Natural killer cell treated with Interleukin-12 subunit alpha and Interleukin-12 subunit beta and Interleukin-15 and Interleukin-18, amount 100 ng/mL, for 72 hours (primary cell): ENCODE results near the gene ZMYND10. TPM values are rescaled to one million over a fixed set of nuclear protein-coding genes. Genes with fewer than 3 reads are reported as not detected.
A peak's percentile ranks its signal among the peaks of the same experiment; 100 is the strongest.

Experiments
- ATAC-seq, 2 donors: fragments of 150-1000 bp; cut with Tn5 transposase in 1 of 2; sonication (Bioruptor Pico), chemical (Tn5 transposase) in 1 of 2; 2 replicates each; pipeline ENCODE4 v1.10.0; 2021
- DNase-seq: peaks from one replicate; pipeline ENCODE4 v3.0.0; 2022; ENCODE audit warnings: low spot score
- H3K27ac Mint-ChIP-seq, 2 donors: 1 replicate in 1 of 2; 2 replicates in 1 of 2; pipeline ENCODE4 v1.8.0; 2022; ENCODE audit warnings: mixed read lengths in 2 of 2, mild to moderate bottlenecking in 1 of 2, moderate library complexity in 1 of 2
- H3K27me3 Mint-ChIP-seq, 2 donors: 1 replicate in 1 of 2; 2 replicates in 1 of 2; pipeline ENCODE4 v1.8.0; 2022; ENCODE audit warnings: mixed read lengths in 2 of 2
- H3K36me3 Mint-ChIP-seq: one replicate; pipeline ENCODE4 v1.8.0; 2022; ENCODE audit warnings: mixed read lengths
- H3K4me1 Mint-ChIP-seq, 2 donors: 1 replicate in 1 of 2; 2 replicates in 1 of 2; pipeline ENCODE4 v1.8.0; 2022; ENCODE audit warnings: low read depth in 2 of 2, mixed read lengths in 2 of 2, mild to moderate bottlenecking in 1 of 2
- H3K4me3 Mint-ChIP-seq: one replicate; pipeline ENCODE4 v1.8.0; 2022; ENCODE audit warnings: mixed read lengths
- H3K9me3 Mint-ChIP-seq: 2 replicates; pipeline ENCODE4 v1.8.0; 2022; ENCODE audit warnings: mixed read lengths
- total RNA-seq, 2 donors: library from RNA; stranded (reverse); gene quantifications; one replicate each; pipeline ENCODE4 v1.2.3, GENCODE V29; 2022

The ZMYND10 gene
- total RNA-seq, 2 donors from 2014 or later, result 0.95 to 1.4 TPM

DNA sequence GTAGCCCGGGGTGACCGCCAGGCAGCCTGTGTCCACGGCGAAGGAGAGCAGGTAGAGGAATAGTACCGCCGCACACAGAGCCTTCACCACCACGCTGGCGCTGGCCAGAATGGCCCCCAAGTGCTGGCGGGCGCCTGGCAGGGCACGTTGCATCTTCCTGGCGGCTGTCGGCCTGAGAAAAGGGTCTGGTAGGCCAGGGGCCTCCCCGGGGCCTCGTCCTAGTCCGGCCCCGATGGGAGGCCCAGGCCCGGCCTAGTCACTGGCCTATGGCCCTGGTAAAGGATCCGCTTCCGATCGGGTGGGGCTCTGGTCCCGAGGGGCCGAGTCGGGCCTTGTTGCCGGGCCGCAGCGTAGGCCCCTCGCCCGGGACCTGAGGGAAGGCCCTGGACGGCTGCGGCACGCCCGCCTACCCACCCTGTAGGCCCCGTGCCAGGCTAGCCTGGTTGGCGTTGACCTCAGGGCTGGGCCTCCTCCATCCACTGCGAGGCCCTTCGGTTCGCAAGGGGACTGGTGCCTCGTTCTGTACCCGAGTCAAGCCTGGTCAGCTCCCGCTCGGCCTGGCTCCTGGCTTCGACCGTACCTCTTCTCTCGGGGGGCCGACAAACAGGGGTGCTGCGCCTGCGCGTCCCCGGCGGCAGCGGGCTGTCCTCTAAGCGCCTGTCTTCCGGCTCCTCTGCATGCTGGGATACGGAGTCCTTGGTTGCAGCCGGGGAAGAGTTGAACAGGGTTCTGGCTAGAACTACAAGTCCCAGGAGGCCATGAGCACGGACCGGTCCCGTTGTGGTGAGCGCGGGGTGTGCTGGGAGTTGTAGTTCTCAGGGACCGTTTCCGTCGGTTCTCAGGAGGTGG, 13.6 kb upstream of the ZMYND10 start, which contains the start of gene TMEM115:
TMEM115 (minus strand) TSS at position 611 of the 849 bp plus-strand sequence; CDS start at position 153, 458 bp downstream.
- peak within 1 kb of the TSS; percentile 79 to 94 for H3K27ac Mint-ChIP-seq
- peak; percentile 100 for ATAC-seq
- peak within 1 kb of the TSS; percentile 97 for H3K4me3 Mint-ChIP-seq
- peak; percentile 97 for DNase-seq
- H3K27me3 Mint-ChIP-seq, result no peaks in the 10 kb centered on the region
- H3K36me3 Mint-ChIP-seq, result peaks cover 12% of the 10 kb centered on the region
- peaks cover 31 to 48% of the 10 kb centered on the region in 2 donors for H3K4me1 Mint-ChIP-seq
- H3K9me3 Mint-ChIP-seq, result no peaks in the 10 kb centered on the region

DNA sequence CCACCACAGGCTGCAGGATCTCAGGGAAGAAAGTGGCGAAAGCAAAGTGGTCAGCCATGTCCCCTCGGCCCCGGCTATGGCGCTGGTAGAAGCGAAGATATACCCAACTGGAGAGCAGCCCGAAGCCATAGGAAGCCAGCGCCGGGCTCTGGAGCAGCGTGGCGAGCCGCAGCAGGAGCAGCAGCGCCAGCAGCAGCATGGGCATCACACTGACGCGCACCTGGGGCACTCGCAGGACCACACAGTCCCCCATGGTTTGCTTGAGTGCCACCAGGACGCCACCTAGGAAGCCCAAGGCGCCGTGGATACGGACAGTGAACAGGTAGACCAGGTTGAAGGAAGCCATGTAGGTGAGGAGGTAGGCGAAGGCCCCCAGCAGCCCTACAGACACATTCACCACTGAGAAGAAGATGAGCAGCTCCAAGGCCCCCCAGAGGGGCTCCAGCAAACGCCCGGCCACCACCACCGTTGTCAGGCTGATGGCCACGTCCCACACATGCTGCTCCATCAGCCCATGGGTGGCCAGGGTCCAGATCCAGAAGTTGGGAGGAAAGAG, 12.9 kb upstream of the ZMYND10 start:
- DNase-seq (no peak), ATAC-seq (no peak)
- Mint-ChIP-seq H3K36me3 (peaks cover 14% of the 10 kb centered on the region), H3K27ac (peak overlapping the region; percentile 79 to 94), H3K4me1 (peaks cover 31 to 49% of the 10 kb centered on the region in 2 donors), H3K9me3 (no peaks in the 10 kb centered on the region), H3K4me3 (peak overlapping the region; percentile 97), H3K27me3 (no peaks in the 10 kb centered on the region)

DNA sequence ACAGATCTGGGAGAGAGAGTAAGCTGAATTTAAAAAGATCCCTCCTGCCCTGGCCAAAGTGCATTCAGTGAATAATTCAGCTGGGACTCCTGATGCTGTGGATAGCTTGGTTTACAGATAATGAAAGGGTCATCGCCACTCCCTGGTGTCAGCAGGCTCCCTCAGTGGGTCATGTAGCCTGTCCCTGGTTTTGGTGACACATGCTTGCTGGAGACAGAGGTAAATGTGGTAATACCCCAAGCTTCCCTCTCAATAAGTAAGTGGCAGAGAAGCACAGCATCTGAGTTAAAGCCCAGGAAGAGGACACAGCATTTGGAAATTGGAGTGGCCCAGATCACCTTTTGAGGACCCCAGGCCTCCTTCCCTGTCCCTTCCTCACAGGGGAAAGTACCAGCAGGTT, 11.9 kb upstream of the ZMYND10 start:
- Mint-ChIP-seq H3K4me3 (peak overlapping the region; percentile 97), H3K27me3 (no peaks in the 10 kb centered on the region), H3K9me3 (no peaks in the 10 kb centered on the region), H3K36me3 (peaks cover 14% of the 10 kb centered on the region), H3K4me1 (peaks cover 31 to 46% of the 10 kb centered on the region in 2 donors), H3K27ac (peak overlapping the region; percentile 79 to 94)
- ATAC-seq (no peak), DNase-seq (no peak)

DNA sequence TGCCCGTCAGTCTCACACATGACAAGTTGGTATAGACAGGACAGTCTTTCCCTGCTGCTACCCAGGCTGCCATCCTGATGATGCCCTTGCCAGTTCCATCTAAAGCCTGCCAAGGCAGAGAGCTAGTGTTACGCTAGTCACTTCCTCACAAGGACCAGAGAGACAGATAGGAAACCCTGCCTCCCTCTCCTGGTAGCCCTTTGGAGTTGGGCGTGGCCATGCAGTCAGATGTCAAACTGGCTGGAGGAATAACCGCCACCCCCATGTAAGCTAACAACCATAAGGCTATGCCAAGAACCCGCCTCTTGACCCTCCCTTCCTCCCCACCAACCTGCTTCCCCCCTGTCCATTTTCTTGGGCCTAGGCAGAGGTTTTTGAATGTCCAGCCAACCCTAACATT, 11.0 kb upstream of the ZMYND10 start:
- DNase-seq (no peak), ATAC-seq (no peak)
- H3K4me1 Mint-ChIP-seq, result peaks cover 31 to 48% of the 10 kb centered on the region in 2 donors
- peaks cover 14% of the 10 kb centered on the region for H3K36me3 Mint-ChIP-seq
- H3K4me3 Mint-ChIP-seq, result peak overlapping the region; percentile 97
- H3K9me3 Mint-ChIP-seq, result no peaks in the 10 kb centered on the region
- no peaks in the 10 kb centered on the region for H3K27me3 Mint-ChIP-seq
- peak overlapping the region in 1 of 2 donors; percentile 94 for H3K27ac Mint-ChIP-seq

DNA sequence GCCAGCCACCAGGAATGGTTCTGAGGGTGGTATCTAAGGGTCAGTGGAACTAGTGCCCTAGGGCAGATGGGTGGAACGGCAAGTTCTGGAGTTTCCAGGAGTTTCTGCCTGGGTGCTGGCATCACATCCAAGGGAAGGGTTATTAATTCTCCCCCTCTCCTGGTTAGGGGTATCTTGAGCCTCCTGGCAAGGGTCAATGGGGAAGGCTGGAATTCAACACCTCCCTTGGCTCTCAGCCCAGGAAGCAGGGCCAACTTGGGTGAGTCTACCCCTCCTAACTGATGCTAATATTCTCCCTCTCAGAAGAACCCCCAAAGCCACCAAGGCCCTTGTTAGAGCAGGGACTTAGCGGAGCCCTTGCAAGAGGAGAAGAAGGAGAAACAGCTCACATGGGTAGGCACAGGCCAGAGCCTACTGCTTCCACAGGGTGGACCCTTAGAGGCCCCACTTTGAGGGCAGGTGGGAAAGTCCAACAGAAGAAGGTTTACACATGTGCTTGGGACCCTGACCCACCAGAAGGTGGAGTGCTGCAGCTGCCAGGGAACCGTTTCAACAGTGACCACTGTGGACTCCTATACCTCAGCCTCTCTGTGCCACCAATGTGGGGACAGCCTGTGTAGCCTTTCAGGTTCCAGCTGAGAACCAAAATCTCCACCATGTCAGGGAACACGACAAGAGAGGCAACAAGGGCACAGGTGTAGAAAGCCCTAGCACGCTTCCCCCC, 10.5 kb upstream of the ZMYND10 start:
- ATAC-seq, result no peak

DNA sequence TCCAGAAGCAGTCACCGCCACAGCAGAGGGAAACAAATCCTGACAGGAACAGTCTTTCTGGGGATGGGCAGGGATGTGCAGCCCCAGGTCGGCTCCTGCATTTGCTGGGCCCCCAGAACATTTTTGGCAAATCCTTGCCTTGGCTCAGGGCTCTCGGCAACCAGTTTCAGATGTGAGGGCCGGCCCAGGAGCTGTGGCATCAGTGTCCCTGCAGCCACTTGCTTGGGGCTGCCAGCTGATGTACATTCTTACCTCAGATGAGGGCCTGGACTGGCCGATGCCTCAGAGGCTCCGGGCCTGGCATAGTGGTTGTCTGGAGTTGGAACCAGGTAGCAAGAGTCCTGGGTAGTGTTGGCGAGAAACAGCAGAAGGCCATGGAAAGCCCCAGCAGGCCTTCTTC, 9.3 kb upstream of the ZMYND10 start:
- ATAC-seq, result no peak
- DNase-seq, result no peak
- Mint-ChIP-seq H3K27ac (no peak overlapping the region), H3K4me3 (no peak overlapping the region), H3K36me3 (peaks cover 14% of the 10 kb centered on the region), H3K9me3 (no peaks in the 10 kb centered on the region), H3K27me3 (no peaks in the 10 kb centered on the region), H3K4me1 (peaks cover 43 to 58% of the 10 kb centered on the region in 2 donors)

More for the DNA sequence above, 10.5 kb upstream of the ZMYND10 start:
- Mint-ChIP-seq H3K36me3 (peaks cover 14% of the 10 kb centered on the region), H3K27me3 (no peaks in the 10 kb centered on the region), H3K27ac (peak overlapping the region in 1 of 2 donors; percentile 94), H3K4me3 (peak overlapping the region; percentile 97), H3K4me1 (peaks cover 36 to 53% of the 10 kb centered on the region in 2 donors), H3K9me3 (no peaks in the 10 kb centered on the region)
- DNase-seq, result no peak

DNA sequence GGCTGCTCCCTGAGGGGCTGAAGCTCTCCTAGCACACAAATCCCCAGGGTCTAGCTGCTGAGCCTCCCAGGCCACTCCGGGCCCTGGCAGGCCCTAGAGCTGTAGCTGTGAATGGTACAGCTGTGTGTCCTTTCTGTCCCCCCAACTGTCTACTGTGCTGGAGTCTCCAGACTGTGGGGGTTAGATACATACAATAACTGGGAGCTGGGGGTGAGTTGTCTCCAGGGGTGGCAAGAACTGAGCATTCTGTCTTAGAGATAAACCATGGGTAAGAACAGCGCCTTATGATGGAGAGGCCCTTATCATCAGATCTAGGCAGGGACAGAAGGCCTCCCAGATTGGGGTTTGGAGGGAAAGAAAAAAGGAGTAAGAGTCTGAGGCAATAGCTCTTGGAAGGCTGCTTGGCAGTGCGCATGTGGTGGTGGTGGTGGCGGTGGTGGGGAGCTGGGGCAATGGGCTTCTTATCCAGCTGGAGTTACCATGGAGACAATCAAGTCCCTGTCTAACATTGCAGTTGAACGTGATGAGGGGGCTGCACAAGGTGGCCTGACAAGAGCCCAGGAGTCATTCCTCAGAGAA, 8.7 kb upstream of the ZMYND10 start:
- Mint-ChIP-seq H3K9me3 (no peaks in the 10 kb centered on the region), H3K27ac (no peak overlapping the region), H3K27me3 (no peaks in the 10 kb centered on the region), H3K4me3 (no peak overlapping the region), H3K36me3 (peaks cover 14% of the 10 kb centered on the region), H3K4me1 (peaks cover 40 to 55% of the 10 kb centered on the region in 2 donors)
- ATAC-seq (no peak), DNase-seq (no peak)

DNA sequence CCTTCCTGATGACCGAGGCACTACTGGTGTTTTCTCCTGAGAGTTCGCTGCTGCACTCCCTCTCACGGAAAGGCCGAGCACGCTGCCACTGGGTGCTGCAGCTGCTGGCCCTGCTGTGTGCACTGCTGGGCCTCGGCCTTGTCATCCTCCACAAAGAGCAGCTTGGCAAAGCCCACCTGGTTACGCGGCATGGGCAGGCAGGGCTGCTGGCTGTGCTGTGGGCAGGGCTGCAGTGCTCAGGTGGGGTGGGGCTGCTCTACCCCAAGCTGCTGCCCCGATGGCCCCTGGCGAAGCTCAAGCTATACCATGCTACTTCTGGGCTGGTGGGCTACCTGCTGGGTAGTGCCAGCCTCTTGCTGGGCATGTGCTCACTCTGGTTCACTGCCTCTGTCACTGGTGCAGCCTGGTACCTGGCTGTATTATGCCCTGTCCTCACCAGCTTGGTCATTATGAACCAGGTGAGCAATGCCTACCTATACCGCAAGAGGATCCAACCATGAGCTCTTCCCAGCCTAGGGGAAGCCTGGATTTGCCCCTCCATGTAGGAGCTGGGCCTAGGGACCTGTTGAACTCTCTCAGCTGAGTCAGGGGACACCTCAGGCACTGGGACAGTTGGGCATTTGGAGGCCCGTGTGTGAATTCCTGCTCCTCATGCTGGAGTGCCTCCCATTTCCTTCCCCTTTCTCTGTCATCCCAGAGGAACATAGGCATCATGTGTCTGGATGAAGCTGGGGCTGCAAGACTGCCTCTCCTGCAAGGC, 7.9 kb upstream of the ZMYND10 start:
- no peaks in the 10 kb centered on the region for H3K9me3 Mint-ChIP-seq
- no peaks in the 10 kb centered on the region for H3K27me3 Mint-ChIP-seq
- ATAC-seq (no peak), DNase-seq (no peak)
- peaks cover 12% of the 10 kb centered on the region for H3K36me3 Mint-ChIP-seq
- H3K4me3 Mint-ChIP-seq, result no peak overlapping the region
- H3K4me1 Mint-ChIP-seq, result peaks cover 40 to 57% of the 10 kb centered on the region in 2 donors
- peak overlapping the region in 1 of 2 donors; percentile 45 for H3K27ac Mint-ChIP-seq

DNA sequence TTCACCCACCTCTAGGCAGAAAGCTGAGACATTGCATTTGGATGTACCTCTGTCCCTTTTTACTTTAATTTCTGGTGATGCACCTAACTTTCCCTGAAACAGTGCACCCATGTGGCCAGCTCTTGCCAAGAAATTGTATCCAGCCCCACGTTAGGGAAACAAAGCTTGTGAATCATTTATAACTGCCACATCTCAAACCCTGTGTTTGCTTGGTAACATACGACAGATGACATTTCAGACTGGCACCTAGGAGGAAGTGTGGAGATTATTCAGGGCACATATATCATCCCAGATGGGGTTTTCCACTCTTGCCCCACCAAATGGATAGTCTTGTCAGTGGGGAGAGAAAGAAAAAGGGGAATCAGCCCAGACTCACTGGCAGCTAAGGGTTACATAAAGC, 7.2 kb upstream of the ZMYND10 start:
- H3K36me3 Mint-ChIP-seq, result peaks cover 6% of the 10 kb centered on the region
- no peak for DNase-seq
- peak overlapping the region in 1 of 2 donors; percentile 45 for H3K27ac Mint-ChIP-seq
- H3K4me1 Mint-ChIP-seq, result peaks cover 40 to 57% of the 10 kb centered on the region in 2 donors
- no peaks in the 10 kb centered on the region for H3K9me3 Mint-ChIP-seq
- H3K27me3 Mint-ChIP-seq, result no peaks in the 10 kb centered on the region
- H3K4me3 Mint-ChIP-seq, result no peak overlapping the region
- no peak for ATAC-seq

DNA sequence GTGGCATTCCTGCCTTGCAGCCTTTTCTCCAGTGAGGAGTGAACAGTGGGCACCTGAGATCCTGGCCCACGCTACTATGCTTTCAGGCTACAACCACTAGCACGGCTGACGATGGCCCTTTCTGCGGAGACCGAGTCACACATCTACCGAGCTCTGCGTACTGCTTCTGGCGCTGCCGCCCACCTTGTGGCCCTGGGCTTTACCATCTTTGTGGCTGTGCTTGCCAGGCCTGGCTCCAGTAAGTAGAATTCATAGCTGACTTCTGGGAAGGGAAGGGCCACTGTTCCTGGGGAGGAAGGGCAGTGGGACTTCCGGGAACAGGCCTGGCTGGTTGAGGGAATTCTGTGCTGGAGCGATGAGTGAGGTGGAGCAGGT, 5.8 kb upstream of the ZMYND10 start:
- Mint-ChIP-seq H3K9me3 (no peaks in the 10 kb centered on the region), H3K27ac (peak overlapping the region; percentile 93 to 96), H3K4me3 (peak overlapping the region; percentile 98), H3K4me1 (peaks cover 35 to 47% of the 10 kb centered on the region in 2 donors), H3K27me3 (no peaks in the 10 kb centered on the region), H3K36me3 (peaks cover 6% of the 10 kb centered on the region)
- ATAC-seq (no peak), DNase-seq (no peak)

DNA sequence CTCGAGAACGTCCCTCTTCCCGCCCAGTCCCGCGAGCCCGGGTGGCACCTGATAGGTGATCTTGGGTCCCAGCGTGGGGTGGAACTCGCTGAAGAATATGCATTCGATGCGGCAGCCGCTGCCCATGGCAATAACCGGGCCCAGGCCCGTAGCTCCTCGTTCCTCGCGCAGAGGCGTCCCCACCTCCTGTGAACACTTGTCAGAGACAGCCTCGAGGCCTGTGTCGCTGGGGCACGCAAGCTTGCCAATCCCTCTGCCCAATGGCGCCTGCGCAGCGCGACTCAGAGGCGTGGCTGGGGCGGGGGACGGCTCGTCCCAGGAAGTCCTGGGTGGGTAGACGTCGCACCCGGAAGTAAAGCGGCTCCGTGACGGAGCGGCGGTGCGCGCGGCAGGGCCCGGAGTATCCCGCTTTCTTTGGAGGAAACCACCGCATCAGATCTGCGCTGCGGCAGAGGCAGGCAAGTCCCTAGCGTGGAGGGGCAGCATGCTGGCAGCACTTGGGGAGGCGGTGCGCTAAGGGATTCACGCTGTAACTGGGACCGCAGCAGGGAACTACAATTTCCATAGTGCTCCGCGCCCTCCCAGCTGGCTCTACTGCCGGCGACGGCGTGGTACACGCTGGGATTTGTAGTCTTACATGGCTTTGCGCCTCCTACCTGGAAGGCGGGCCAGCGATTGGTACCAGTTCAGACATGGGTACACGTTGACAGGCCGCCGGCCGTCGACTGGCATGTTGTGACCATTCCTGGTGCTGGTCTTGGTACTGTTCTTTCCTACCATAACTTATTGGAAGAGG, 5.2 kb upstream of the ZMYND10 start, which contains the start of the genes CYB561D2 and NPRL2:
CYB561D2 (plus strand) TSS at position 336 of the 796 bp plus-strand sequence. CDS start 572 bp downstream, outside the sequence.
NPRL2 (minus strand) TSS at position 249 of the 796 bp plus-strand sequence; CDS start at position 126, 123 bp downstream.
- Mint-ChIP-seq H3K27ac (peak within 1 kb of the TSS; percentile 93 to 96), H3K4me3 (peak within 1 kb of the TSS; percentile 98), H3K4me1 (peaks cover 41 to 51% of the 10 kb centered on the region in 2 donors), H3K9me3 (no peaks in the 10 kb centered on the region), H3K36me3 (peaks cover 6% of the 10 kb centered on the region), H3K27me3 (no peaks in the 10 kb centered on the region)
- DNase-seq, result peak; percentile 99
- peak; percentile 95 to 96 for ATAC-seq

DNA sequence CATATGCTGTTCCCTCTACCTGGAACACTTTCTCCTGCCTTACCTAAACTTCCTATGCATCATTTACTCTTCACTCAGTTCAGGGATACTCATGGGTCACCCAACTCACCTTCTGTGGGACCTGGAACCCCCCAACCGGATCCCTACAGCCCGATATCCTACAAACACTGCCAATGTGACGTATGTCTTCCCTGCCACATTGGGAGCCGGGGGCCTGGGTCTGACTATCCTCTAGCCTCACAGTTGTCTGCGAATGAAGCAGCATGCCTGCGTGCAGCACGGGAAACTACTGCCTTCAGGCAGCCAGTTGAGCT, 4.6 kb upstream of the ZMYND10 start:
- Mint-ChIP-seq H3K27ac (peak overlapping the region; percentile 93 to 96), H3K4me3 (peak overlapping the region; percentile 98), H3K27me3 (no peaks in the 10 kb centered on the region), H3K4me1 (peaks cover 42 to 47% of the 10 kb centered on the region in 2 donors), H3K36me3 (peaks cover 6% of the 10 kb centered on the region), H3K9me3 (no peaks in the 10 kb centered on the region)
- ATAC-seq (no peak), DNase-seq (no peak)
